Activated CD4-positive, alpha-beta T cell treated with anti-CD3 and anti-CD28 coated beads, Interleukin-2, amount 10 ng/mL, durations not matched to agents 7 days and 5 days (primary cell): ENCODE measurements around the gene PRKCZ. TPM values are rescaled to one million over a fixed set of nuclear protein-coding genes. Genes with fewer than 3 reads are reported as not detected.
A peak's percentile ranks its signal among the peaks of the same experiment; 100 is the strongest.

Source experiments
- CTCF ChIA-PET: fragments of 350-600 bp; sonication (Branson Sonifier 250); formaldehyde crosslinking; loops from one replicate; lab custom pipeline; 2021; ENCODE audit warnings: antibody characterized with exemption; lab: Charles Lee
- POLR2A ChIA-PET: fragments of 350-600 bp; sonication (Branson Sonifier 250); formaldehyde crosslinking; loops from one replicate; lab custom pipeline; 2021; ENCODE audit warnings: antibody characterized with exemption; lab: Charles Lee
- DNase-seq: peaks from one replicate; pipeline ENCODE4 v3.0.0-alpha.2; 2020
- H3K27ac Mint-ChIP-seq: one replicate; pipeline ENCODE4 v1.8.0; 2021; ENCODE audit warnings: mild to moderate bottlenecking, moderate library complexity, mixed read lengths
- H3K27me3 Mint-ChIP-seq: one replicate; pipeline ENCODE4 v1.8.0; 2021; ENCODE audit warnings: mixed read lengths
- H3K36me3 Mint-ChIP-seq: one replicate; pipeline ENCODE4 v1.8.0; 2021; ENCODE audit warnings: low read depth, mixed read lengths
- H3K4me1 Mint-ChIP-seq: one replicate; pipeline ENCODE4 v1.8.0; 2021; ENCODE audit warnings: mixed read lengths
- H3K4me3 Mint-ChIP-seq: one replicate; pipeline ENCODE4 v1.8.0; 2021; ENCODE audit warnings: mild to moderate bottlenecking, moderate library complexity, mixed read lengths
- H3K9me3 Mint-ChIP-seq: one replicate; pipeline ENCODE4 v1.8.0; 2021; ENCODE audit warnings: mixed read lengths
- total RNA-seq, 2 experiments: library from RNA; stranded (reverse); gene quantifications; one replicate each; pipeline ENCODE4 v1.2.3, GENCODE V29; 2021

PRKCZ gene
- total RNA-seq, 2 experiments from 2014 or later, result 5.1 to 5.6 TPM

- peaks cover 6% of the 10 kb centered on the region for H3K4me1 Mint-ChIP-seq
- ChIA-PET CTCF (no interaction called here), POLR2A (no interaction called here)
- no peak for DNase-seq
- H3K9me3 Mint-ChIP-seq, result no peaks in the 10 kb centered on the region
- H3K27ac Mint-ChIP-seq, result no peak overlapping the region
- no peaks in the 10 kb centered on the region for H3K36me3 Mint-ChIP-seq
- peak overlapping the region; percentile 38 for H3K4me3 Mint-ChIP-seq
- H3K27me3 Mint-ChIP-seq, result peaks cover 12% of the 10 kb centered on the region
Measured at GRCh38 chr1:2050793-2051682, 827 bp downstream of the PRKCZ start.

GRCh38 chr1:2052054-2052679, 2.0 kb downstream of the PRKCZ start:
- Mint-ChIP-seq H3K4me3 (peak overlapping the region; percentile 38), H3K4me1 (peaks cover 6% of the 10 kb centered on the region), H3K27me3 (peaks cover 12% of the 10 kb centered on the region), H3K27ac (no peak overlapping the region), H3K36me3 (no peaks in the 10 kb centered on the region), H3K9me3 (no peaks in the 10 kb centered on the region)
- ChIA-PET POLR2A (no interaction called here), CTCF (no interaction called here)
- no peak for DNase-seq

GRCh38 chr1:2052756-2053155, 2.5 kb downstream of the PRKCZ start:
- POLR2A ChIA-PET, result no interaction called here
- Mint-ChIP-seq H3K4me3 (no peak overlapping the region), H3K9me3 (no peaks in the 10 kb centered on the region), H3K36me3 (no peaks in the 10 kb centered on the region), H3K27me3 (peaks cover 12% of the 10 kb centered on the region), H3K4me1 (peaks cover 6% of the 10 kb centered on the region), H3K27ac (no peak overlapping the region)
- DNase-seq, result no peak
- CTCF ChIA-PET, result no interaction called here

GRCh38 chr1:2053217-2053616, 3.0 kb downstream of the PRKCZ start:
- Mint-ChIP-seq H3K27me3 (peaks cover 11% of the 10 kb centered on the region), H3K4me1 (peaks cover 6% of the 10 kb centered on the region), H3K27ac (no peak overlapping the region), H3K9me3 (no peaks in the 10 kb centered on the region), H3K4me3 (no peak overlapping the region), H3K36me3 (no peaks in the 10 kb centered on the region)
- CTCF ChIA-PET, result no interaction called here
- no peak for DNase-seq
- POLR2A ChIA-PET, result no interaction called here

- no peak for DNase-seq
- POLR2A ChIA-PET, result no interaction called here
- H3K27me3 Mint-ChIP-seq, result peaks cover 6% of the 10 kb centered on the region
- no peaks in the 10 kb centered on the region for H3K36me3 Mint-ChIP-seq
- H3K4me3 Mint-ChIP-seq, result no peak overlapping the region
- H3K4me1 Mint-ChIP-seq, result peaks cover 6% of the 10 kb centered on the region
- no peaks in the 10 kb centered on the region for H3K9me3 Mint-ChIP-seq
- CTCF ChIA-PET, result no interaction called here
- H3K27ac Mint-ChIP-seq, result no peak overlapping the region
Measured at GRCh38 chr1:2053784-2054376, 3.7 kb downstream of the PRKCZ start.

GRCh38 chr1:2054560-2054959, 4.3 kb downstream of the PRKCZ start:
- Mint-ChIP-seq H3K4me1 (no peaks in the 10 kb centered on the region), H3K27ac (no peak overlapping the region), H3K9me3 (no peaks in the 10 kb centered on the region), H3K4me3 (no peak overlapping the region), H3K27me3 (no peaks in the 10 kb centered on the region), H3K36me3 (no peaks in the 10 kb centered on the region)
- no peak for DNase-seq
- POLR2A ChIA-PET, result no interaction called here
- CTCF ChIA-PET, result no interaction called here

GRCh38 chr1:2055911-2056575, 5.8 kb downstream of the PRKCZ start:
- Mint-ChIP-seq H3K27me3 (no peaks in the 10 kb centered on the region), H3K4me1 (no peaks in the 10 kb centered on the region), H3K4me3 (no peak overlapping the region), H3K36me3 (no peaks in the 10 kb centered on the region), H3K27ac (no peak overlapping the region), H3K9me3 (no peaks in the 10 kb centered on the region)
- POLR2A ChIA-PET, result no interaction called here
- CTCF ChIA-PET, result interaction anchor here (1.1 kb wide), 1 partner anchor 9 kb away, joined by 3 read pairs; no protein-coding TSS in a partner anchor
- DNase-seq, result no peak

GRCh38 chr1:2056955-2057590, 6.9 kb downstream of the PRKCZ start:
- ChIA-PET CTCF (interaction anchor here (1.1 kb wide), 1 partner anchor 8 kb away, joined by 3 read pairs; no protein-coding TSS in a partner anchor), POLR2A (interaction anchor here (0.6 kb wide), 1 partner anchor 92 kb away, joined by 3 read pairs; no protein-coding TSS in a partner anchor)
- no peak overlapping the region for H3K27ac Mint-ChIP-seq
- H3K4me1 Mint-ChIP-seq, result no peaks in the 10 kb centered on the region
- H3K9me3 Mint-ChIP-seq, result no peaks in the 10 kb centered on the region
- no peaks in the 10 kb centered on the region for H3K36me3 Mint-ChIP-seq
- no peak for DNase-seq
- H3K27me3 Mint-ChIP-seq, result no peaks in the 10 kb centered on the region
- no peak overlapping the region for H3K4me3 Mint-ChIP-seq

GRCh38 chr1:2059290-2059953, 9.2 kb downstream of the PRKCZ start:
- H3K27me3 Mint-ChIP-seq, result no peaks in the 10 kb centered on the region
- no peak overlapping the region for H3K27ac Mint-ChIP-seq
- POLR2A ChIA-PET, result no interaction called here
- H3K9me3 Mint-ChIP-seq, result no peaks in the 10 kb centered on the region
- no peaks in the 10 kb centered on the region for H3K36me3 Mint-ChIP-seq
- no peak for DNase-seq
- CTCF ChIA-PET, result no interaction called here
- no peaks in the 10 kb centered on the region for H3K4me1 Mint-ChIP-seq
- H3K4me3 Mint-ChIP-seq, result no peak overlapping the region

GRCh38 chr1:2060072-2060471, 9.9 kb downstream of the PRKCZ start:
- Mint-ChIP-seq H3K9me3 (no peaks in the 10 kb centered on the region), H3K4me1 (no peaks in the 10 kb centered on the region), H3K27me3 (no peaks in the 10 kb centered on the region), H3K4me3 (no peak overlapping the region), H3K36me3 (no peaks in the 10 kb centered on the region), H3K27ac (no peak overlapping the region)
- no peak for DNase-seq
- ChIA-PET POLR2A (no interaction called here), CTCF (interaction anchor here (0.6 kb wide), 1 partner anchor 124 kb away, joined by 4 read pairs; no protein-coding TSS in a partner anchor)

GRCh38 chr1:2060535-2060934, 10.3 kb downstream of the PRKCZ start:
- H3K36me3 Mint-ChIP-seq, result no peaks in the 10 kb centered on the region
- H3K27ac Mint-ChIP-seq, result no peak overlapping the region
- peaks cover under 1% of the 10 kb centered on the region for H3K9me3 Mint-ChIP-seq
- H3K27me3 Mint-ChIP-seq, result no peaks in the 10 kb centered on the region
- no peak for DNase-seq
- POLR2A ChIA-PET, result no interaction called here
- no peaks in the 10 kb centered on the region for H3K4me1 Mint-ChIP-seq
- no peak overlapping the region for H3K4me3 Mint-ChIP-seq
- CTCF ChIA-PET, result interaction anchor here (0.6 kb wide), 1 partner anchor 125 kb away, joined by 4 read pairs; no protein-coding TSS in a partner anchor
